H1 (cell line): Measurements from ENCODE around the gene CCT6A. TPM values are rescaled to one million over a fixed set of nuclear protein-coding genes. Genes with fewer than 3 reads are reported as not detected.

ENCODE experiments used
- CTCF ChIA-PET: fragments of 300-600 bp; sonication (Branson Sonifier 250); formaldehyde crosslinking; loops from one replicate; lab custom pipeline; 2021; ENCODE audit not compliant: partially characterized antibody; lab: Charles Lee
- POLR2A ChIA-PET: fragments of 300-600 bp; sonication (Branson Sonifier 250); formaldehyde crosslinking; loops from one replicate; lab custom pipeline; 2021; ENCODE audit warnings: inconsistent platforms; ENCODE audit not compliant: partially characterized antibody; lab: Charles Lee
- DNase-seq, 2 experiments: peaks; one replicate each; pipeline versions ENCODE4 v3.0.0 to v3.0.0-alpha.2; 2010 to 2022; ENCODE audit warnings: low spot score in 2 of 2, low read depth in 1 of 2, mixed read lengths in 1 of 2
- FAIRE-seq: peaks from 2 replicates; lab custom pipeline; 2011; peaks lifted over from hg19 to GRCh38; lab: Jason Lieb, UNC
- H2AFZ ChIP-seq: 2 replicates; pipeline ENCODE4 v1.8.1; 2012; ENCODE audit warnings: low read length, inconsistent platforms
- H2AK5ac ChIP-seq: 2 replicates; pipeline ENCODE4 v1.6.1; 2013; ENCODE audit warnings: low read depth, low read length
- H2BK120ac ChIP-seq: replicated peaks from 2 replicates; pipeline ENCODE3; 2013; ENCODE audit warnings: low read depth, low read length, inconsistent platforms
- H2BK12ac ChIP-seq: 2 replicates; pipeline ENCODE4 v1.6.1; 2013; ENCODE audit warnings: low read depth, low read length
- H2BK15ac ChIP-seq: 2 replicates; pipeline ENCODE4 v1.6.1; 2013; ENCODE audit warnings: low read length
- H2BK20ac ChIP-seq: 2 replicates; pipeline ENCODE4 v1.6.1; 2013; ENCODE audit warnings: low read length
- H2BK5ac ChIP-seq: 2 replicates; pipeline ENCODE4 v1.6.1; 2013; ENCODE audit warnings: low read depth, low read length
- H3K14ac ChIP-seq: 2 replicates; pipeline ENCODE4 v1.6.1; 2013; ENCODE audit warnings: inconsistent platforms; ENCODE audit not compliant: insufficient read length
- H3K18ac ChIP-seq: 2 replicates; pipeline ENCODE4 v1.6.1; 2013; ENCODE audit warnings: low read length; ENCODE audit errors: extremely low read depth
- H3K23ac ChIP-seq: 2 replicates; pipeline ENCODE4 v1.6.1; 2013; ENCODE audit warnings: inconsistent platforms; ENCODE audit not compliant: insufficient read length
- H3K23me2 ChIP-seq: 2 replicates; pipeline ENCODE4 v1.6.1; 2013; ENCODE audit warnings: low read depth, low read length
- H3K27ac ChIP-seq: 2 replicates; pipeline ENCODE4 v1.6.1; 2011; ENCODE audit warnings: low read depth, low read length, inconsistent platforms
- H3K27me3 ChIP-seq, 4 experiments: replicated peaks in 1 of 4; 1 replicate in 1 of 4; 2 replicates in 3 of 4; pipeline versions ENCODE4 v1.6.1 to v1.8.1; 2011 to 2013; ENCODE audit warnings: low read length in 3 of 4, mild to moderate bottlenecking in 3 of 4, inconsistent platforms in 2 of 4, mixed read lengths in 2 of 4, moderate library complexity in 1 of 4; ENCODE audit not compliant: control insufficient read depth in 3 of 4, insufficient read depth in 3 of 4; ENCODE audit errors: extremely low read depth in 1 of 4
- H3K36me3 ChIP-seq, 4 experiments: 2 replicates each; pipeline versions ENCODE4 v1.6.1 to v1.8.1; 2011 to 2013; ENCODE audit warnings: mild to moderate bottlenecking in 4 of 4, low read length in 3 of 4, moderate library complexity in 2 of 4, control low read depth in 1 of 4, inconsistent platforms in 1 of 4; ENCODE audit not compliant: insufficient read depth in 4 of 4, control insufficient read depth in 2 of 4
- H3K4ac ChIP-seq: replicated peaks from 2 replicates; pipeline ENCODE3; 2013; ENCODE audit warnings: low read length, low read depth, mixed read lengths, inconsistent platforms; ENCODE audit not compliant: insufficient read length
- H3K4me1 ChIP-seq, 4 experiments: replicated peaks in 1 of 4; 1 replicate in 1 of 4; 2 replicates in 3 of 4; pipeline versions ENCODE4 v1.6.1 to v1.8.1; 2011 to 2013; ENCODE audit warnings: low read length in 3 of 4, inconsistent platforms in 2 of 4, mixed read lengths in 1 of 4; ENCODE audit not compliant: insufficient read depth in 4 of 4, control insufficient read depth in 3 of 4
- H3K4me2 ChIP-seq, 2 experiments: 2 replicates each; pipeline versions ENCODE4 v1.6.1 to v1.8.1; 2011 to 2013; ENCODE audit warnings: low read depth in 2 of 2, low read length in 2 of 2, control low read depth in 1 of 2, inconsistent platforms in 1 of 2, mild to moderate bottlenecking in 1 of 2; ENCODE audit not compliant: insufficient read depth in 1 of 2
- H3K4me3 ChIP-seq, 4 experiments: fragments of 200-600, 300-600 bp in 1 of 4; sonication (generic), shearing (Covaris generic), sonication (Bioruptor Twin) in 1 of 4; 2 replicates each; pipeline versions ENCODE4 v1.5.1 to v1.8.1; 2011 to 2016; ENCODE audit warnings: low read length in 4 of 4, low read depth in 3 of 4, control low read depth in 2 of 4, inconsistent platforms in 2 of 4, mild to moderate bottlenecking in 2 of 4, mixed read lengths in 1 of 4, moderate library complexity in 1 of 4; ENCODE audit not compliant: insufficient read depth in 2 of 4; ENCODE audit errors: extremely low read depth in 1 of 4
- H3K56ac ChIP-seq: replicated peaks from 2 replicates; pipeline ENCODE3; 2013; ENCODE audit warnings: low read depth, mild to moderate bottlenecking, mixed read lengths, low read length, inconsistent platforms; ENCODE audit not compliant: insufficient read length
- H3K79me1 ChIP-seq: 2 replicates; pipeline ENCODE4 v1.6.1; 2013; ENCODE audit warnings: low read depth, low read length, control low read depth
- H3K79me2 ChIP-seq, 2 experiments: 2 replicates each; pipeline versions ENCODE4 v1.6.1 to v1.8.1; 2012 to 2013; ENCODE audit warnings: low read length in 2 of 2, mild to moderate bottlenecking in 2 of 2, inconsistent platforms in 1 of 2; ENCODE audit not compliant: insufficient read depth in 2 of 2, control insufficient read depth in 1 of 2
- H3K9ac ChIP-seq, 4 experiments: replicated peaks in 1 of 4; 1 replicate in 1 of 4; 2 replicates in 3 of 4; pipeline versions ENCODE4 v1.6.1 to v1.8.1; 2011 to 2013; ENCODE audit warnings: low read depth in 3 of 4, low read length in 3 of 4, control low read depth in 2 of 4, mild to moderate bottlenecking in 2 of 4, moderate library complexity in 2 of 4, inconsistent platforms in 1 of 4; ENCODE audit errors: extremely low read depth in 1 of 4
- H3K9me3 ChIP-seq, 2 experiments: 2 replicates each; pipeline versions ENCODE4 v1.6.1 to v1.8.1; 2012 to 2013; ENCODE audit warnings: mild to moderate bottlenecking in 2 of 2, moderate library complexity in 2 of 2, control low read depth in 1 of 2, inconsistent platforms in 1 of 2, low read depth in 1 of 2, low read length in 1 of 2, mixed read lengths in 1 of 2; ENCODE audit not compliant: insufficient read depth in 2 of 2
- H4K20me1 ChIP-seq, 2 experiments: replicated peaks in 1 of 2; 2 replicates each; pipeline versions ENCODE3 to v1.8.1; 2011 to 2013; ENCODE audit warnings: inconsistent platforms in 2 of 2, low read length in 2 of 2, mild to moderate bottlenecking in 1 of 2; ENCODE audit not compliant: insufficient read depth in 2 of 2, control insufficient read depth in 1 of 2
- H4K5ac ChIP-seq: 2 replicates; pipeline ENCODE4 v1.6.1; 2013; ENCODE audit warnings: low read length, low read depth, mixed read lengths, inconsistent platforms; ENCODE audit not compliant: insufficient read length
- H4K8ac ChIP-seq: 2 replicates; pipeline ENCODE4 v1.8.0; 2013; ENCODE audit warnings: mild to moderate bottlenecking, moderate library complexity, low read length, inconsistent platforms; ENCODE audit not compliant: insufficient read depth; ENCODE audit errors: extremely low read depth
- H4K91ac ChIP-seq: replicated peaks from 2 replicates; pipeline ENCODE3; 2013; ENCODE audit warnings: low read length, mixed read lengths, inconsistent platforms; ENCODE audit not compliant: insufficient read length
- ATF2 ChIP-seq: IDR thresholded peaks from 2 replicates; pipeline ENCODE4 v1.6.1; 2012; ENCODE audit warnings: low read length, inconsistent platforms
- BACH1 ChIP-seq: IDR thresholded peaks from 2 replicates; pipeline ENCODE4 v1.6.1; 2012; ENCODE audit warnings: low read length, improper control_type of control experiment
- CBX5 ChIP-seq: fragments of 300-800, 300-1000 bp; sonication (generic); IDR thresholded peaks from 2 replicates; pipeline ENCODE4 v1.7.1; 2016; ENCODE audit warnings: antibody characterized with exemption, low read length, low read depth
- CHD1 ChIP-seq: IDR thresholded peaks from 2 replicates; pipeline ENCODE4 v1.6.1; 2012; ENCODE audit warnings: low read depth, low read length, improper control_type of control experiment
- CHD2 ChIP-seq: IDR thresholded peaks from 2 replicates; pipeline ENCODE4 v1.6.1; 2012; ENCODE audit warnings: low read length, improper control_type of control experiment
- EZH2 ChIP-seq: fragments of 200-600 bp; sonication (generic); IDR thresholded peaks from 2 replicates; pipeline ENCODE4 v1.7.1; 2012; ENCODE audit warnings: low read depth, mild to moderate bottlenecking, moderate library complexity, low read length, inconsistent platforms; ENCODE audit not compliant: severe bottlenecking
- JUN ChIP-seq: IDR thresholded peaks from 2 replicates; pipeline ENCODE4 v1.6.1; 2011; ENCODE audit warnings: low read depth, mild to moderate bottlenecking, improper control_type of control experiment, low read length
- MAX ChIP-seq: IDR thresholded peaks from 2 replicates; pipeline ENCODE4 v1.6.1; 2012; ENCODE audit warnings: inconsistent platforms
- POLR2A ChIP-seq, 2 experiments: IDR thresholded peaks; 1 replicate in 1 of 2; 2 replicates in 1 of 2; pipeline ENCODE4 v1.6.1; 2011; ENCODE audit warnings: low read depth in 2 of 2, low read length in 2 of 2, mild to moderate bottlenecking in 2 of 2; ENCODE audit errors: control extremely low read depth in 1 of 2
- SP1 ChIP-seq: IDR thresholded peaks from 2 replicates; pipeline ENCODE4 v1.6.1; 2011; ENCODE audit warnings: low read depth, low read length
- TAF1 ChIP-seq: IDR thresholded peaks from 2 replicates; pipeline ENCODE4 v1.6.1; 2011; ENCODE audit warnings: mild to moderate bottlenecking, low read depth, low read length
- ZNF274 ChIP-seq: IDR thresholded peaks from 2 replicates; pipeline ENCODE4 v1.7.0; 2012; ENCODE audit warnings: low read length, borderline replicate concordance; ENCODE audit errors: extremely low read depth
- WGBS, 2 experiments: shearing (Covaris generic) in 1 of 2; methylation state at CpG; one replicate each; pipeline versions ENCODE4 v1.1.6 to v1.1.7; 2013 to 2015; ENCODE audit warnings: low lambda C conversion rate in 2 of 2, mixed read lengths in 2 of 2, inconsistent platforms in 1 of 2, low coverage in 1 of 2, missing lambda C conversion rate in 1 of 2; ENCODE audit not compliant: insufficient replicate concordance in 2 of 2, insufficient coverage in 1 of 2, insufficient read length in 1 of 2; ENCODE audit errors: extremely low coverage in 1 of 2, missing lambda C conversion rate in 1 of 2; 5-methylcytosine and 5-hydroxymethylcytosine counted together
- polyA plus RNA-seq, 7 experiments: library from polyadenylated mRNA; depleted of rRNA in 3 of 7; stranded (reverse) in 5 of 7; unstranded in 2 of 7; fragments of >200 nt in 5 of 7; fragments of 200-250 nt in 2 of 7; gene quantifications; 1 replicate in 5 of 7; 2 replicates in 1 of 7; 4 replicates in 1 of 7; pipeline versions ENCODE4 v1.2.1 to v1.2.3, GENCODE V29; 2011 to 2013; ENCODE audit warnings: missing spikeins in 2 of 7, mixed read lengths in 2 of 7
- total RNA-seq: library from RNA; stranded (reverse); fragmentation: NEBNext Ultra II Directional; extraction: Animal tissue kit (Norgen Biotek cat#: 25700); gene quantifications from 2 replicates; pipeline ENCODE4 v1.2.1, GENCODE V29; 2021

Gene CCT6A
- total and polyA plus RNA-seq, 2 of the 8 experiments (the other 6 are each of a cell fraction or from before 2014, with no cell fraction given) = 201 to 272 TPM

GRCh38 chr7:56081626-56082340 lies 30.2 kb downstream of the CCT6A start:
- H4K91ac ChIP-seq = no peak overlapping the region
- H2BK15ac ChIP-seq = no peak overlapping the region
- no peaks in the 10 kb centered on the region for H3K27me3 ChIP-seq
- H3K4me3 ChIP-seq = no peak overlapping the region
- DNase-seq = no peak
- H3K9ac ChIP-seq = no peak overlapping the region
- WGBS, 2 experiments = 89% methylated on average over 21 of the region's 29 CpGs; no CpG with 5 or more reads in 1 of the 2 experiments
- no peak overlapping the region for H2BK12ac ChIP-seq
- H2BK5ac ChIP-seq = no peak overlapping the region
- no peak overlapping the region for H2AFZ ChIP-seq
- no peak overlapping the region for H3K4ac ChIP-seq
- H3K56ac ChIP-seq = no peak overlapping the region
- no peak overlapping the region for H4K5ac ChIP-seq
- peak overlapping the region; percentile 25; the same call in 1 of the 2 replicates for H4K8ac ChIP-seq
- no peak overlapping the region for H3K4me2 ChIP-seq
- H3K27ac ChIP-seq = no peak overlapping the region
- H2BK120ac ChIP-seq = no peak overlapping the region
- H3K18ac ChIP-seq = no peak overlapping the region
- H3K79me1 ChIP-seq = no peaks in the 10 kb centered on the region
- peaks cover 0 to 19% (median 5%) of the 10 kb centered on the region in 4 experiments; a peak in 7 of 8 replicates for H3K36me3 ChIP-seq
- CTCF ChIA-PET = no interaction called here
- no peak overlapping the region for H3K14ac ChIP-seq
- no peaks in the 10 kb centered on the region for H3K4me1 ChIP-seq
- no peak overlapping the region for H3K23ac ChIP-seq
- no peaks in the 10 kb centered on the region for H3K9me3 ChIP-seq
- H3K79me2 ChIP-seq = no peaks in the 10 kb centered on the region
- no peaks in the 10 kb centered on the region for H3K23me2 ChIP-seq
- H2BK20ac ChIP-seq = no peak overlapping the region
- POLR2A ChIA-PET = interaction anchor here (1.3 to 3.6 kb wide), 3 partner anchors 11 to 72 kb away, joined by 4 to 18 read pairs (median 5); partner anchors contain the start of gene PHKG1
- H2AK5ac ChIP-seq = no peak overlapping the region
- peaks cover 0 to 2% of the 10 kb centered on the region in 2 experiments for H4K20me1 ChIP-seq
- FAIRE-seq = no peak
- TF ChIP-seq EZH2 = no peak
- TF ChIP-seq CBX5 = no peak
- TF ChIP-seq MAX = no peak
- TF ChIP-seq BACH1 = no peak
- TF ChIP-seq CHD2 = no peak
- TF ChIP-seq POLR2A (IDR thresholded peaks at IDR 0.05; ENCODE audit: control extremely low read depth in 1 of 2, low read depth in 2 of 2, low read length in 2 of 2) = no peak
- no peak for TF ChIP-seq TAF1
- TF ChIP-seq JUN = no peak
- TF ChIP-seq ZNF274 = no peak
- no peak for TF ChIP-seq SP1
- no peak for TF ChIP-seq CHD1
- no peak for TF ChIP-seq ATF2
